ENCODE results near the gene TRIM2.

The TRIM2 gene

GRCh38 chr4:153332936-153333335 lies 128.7 kb downstream of the TRIM2 start:
- DNase-seq (ENCODE audit: low spot score), result no peak

- DNase-seq (ENCODE audit: low spot score), result no peak
Measured at GRCh38 chr4:153333874-153334273, 129.6 kb downstream of the TRIM2 start.

- peak; percentile 19 for DNase-seq (ENCODE audit: low spot score)
Measured at GRCh38 chr4:153335665-153336064, 131.4 kb downstream of the TRIM2 start.

GRCh38 chr4:153337686-153338085 lies 133.4 kb downstream of the TRIM2 start:
- DNase-seq (ENCODE audit: low spot score), result no peak

- DNase-seq (ENCODE audit: low spot score), result peak; percentile 17
Measured at GRCh38 chr4:153341575-153342090, 137.4 kb downstream of the TRIM2 start.

- no peak for DNase-seq (ENCODE audit: low spot score)
Measured at GRCh38 chr4:153342751-153343552, 138.7 kb downstream of the TRIM2 start.

GRCh38 chr4:153344131-153345011 lies 140.1 kb downstream of the TRIM2 start, which contains the start of gene MND1:
TSS of gene MND1 (plus strand) at chr4:153344688. CDS start at chr4:153344738, 50 bp downstream.
- DNase-seq (ENCODE audit: low spot score), result peak; percentile 96

- DNase-seq (ENCODE audit: low spot score), result peak; percentile 62
Measured at GRCh38 chr4:153345012-153345981, 141.1 kb downstream of the TRIM2 start.

- DNase-seq (ENCODE audit: low spot score), result no peak
Measured at GRCh38 chr4:153346031-153346430, 141.8 kb downstream of the TRIM2 start.

GRCh38 chr4:153346563-153346962 lies 142.3 kb downstream of the TRIM2 start:
- no peak for DNase-seq (ENCODE audit: low spot score)

GRCh38 chr4:153347117-153347516 lies 142.9 kb downstream of the TRIM2 start:
- no peak for DNase-seq (ENCODE audit: low spot score)

GRCh38 chr4:153348006-153348405 lies 143.8 kb downstream of the TRIM2 start:
- DNase-seq (ENCODE audit: low spot score), result no peak

GRCh38 chr4:153349206-153349805 lies 145.1 kb downstream of the TRIM2 start:
- DNase-seq (ENCODE audit: low spot score), result no peak

- no peak for DNase-seq (ENCODE audit: low spot score)
Measured at GRCh38 chr4:153362184-153362583, 157.9 kb downstream of the TRIM2 start.

GRCh38 chr4:153364061-153364460 lies 159.8 kb downstream of the TRIM2 start:
- DNase-seq (ENCODE audit: low spot score), result no peak

GRCh38 chr4:153365003-153365402 lies 160.8 kb downstream of the TRIM2 start:
- DNase-seq (ENCODE audit: low spot score), result no peak

- no peak for DNase-seq (ENCODE audit: low spot score)
Measured at GRCh38 chr4:153366486-153366885, 162.2 kb downstream of the TRIM2 start.

GRCh38 chr4:153367092-153367491 lies 162.8 kb downstream of the TRIM2 start:
- DNase-seq (ENCODE audit: low spot score), result no peak

- DNase-seq (ENCODE audit: low spot score), result no peak
Measured at GRCh38 chr4:153369021-153369420, 164.8 kb downstream of the TRIM2 start.

GRCh38 chr4:153371701-153372234 lies 167.5 kb downstream of the TRIM2 start:
- no peak for DNase-seq (ENCODE audit: low spot score)
